CD4-positive, alpha-beta T cell treated with Interleukin-6 at 100 ng/mL for 8 hours (primary cell): ENCODE measurements around the gene MAST3.

ENCODE experiments used
- DNase-seq: peaks from one replicate; pipeline ENCODE4 v3.0.0-alpha.2; 2020; ENCODE audit warnings: mixed read lengths, low spot score

Gene MAST3

DNA sequence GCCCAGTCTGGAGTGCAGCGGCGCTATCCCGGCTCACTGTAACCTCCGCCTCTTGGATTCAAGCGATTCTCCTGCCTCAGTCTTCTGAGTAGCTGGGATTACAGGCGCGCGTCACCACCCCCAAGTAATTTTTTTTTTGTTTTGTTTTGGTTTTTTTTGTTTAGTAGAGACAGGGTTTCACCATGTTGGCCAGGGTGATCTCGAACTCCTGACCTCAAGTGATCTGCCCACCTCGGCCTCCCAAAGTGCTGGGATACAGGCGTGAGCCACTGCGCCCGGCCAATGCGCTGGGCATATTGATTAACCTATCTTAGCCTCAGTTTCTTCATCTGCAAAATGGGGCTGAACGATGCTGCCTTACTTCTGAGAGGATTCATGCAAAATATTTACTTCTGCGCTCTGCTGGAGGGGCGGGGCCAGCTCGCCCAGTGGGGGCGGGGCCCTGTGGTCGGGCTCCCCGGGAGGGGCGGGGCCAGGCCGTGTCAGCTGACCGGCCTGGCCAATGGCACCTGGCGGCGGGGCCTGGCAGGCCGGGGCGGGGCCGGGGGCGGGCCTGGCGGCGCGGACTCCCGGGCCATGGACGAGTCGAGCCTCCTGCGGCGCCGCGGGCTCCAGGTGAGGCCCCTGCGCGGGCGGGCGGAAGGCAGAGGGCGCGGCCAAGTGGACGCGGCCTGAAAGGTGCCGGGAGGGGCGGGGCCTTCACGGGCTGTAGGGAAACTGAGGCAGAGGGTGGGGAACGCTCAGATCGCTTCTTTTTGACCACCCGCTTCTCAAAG lies at the start of gene MAST3:
MAST3 (plus strand) TSS at position 562 of the 776 bp plus-strand sequence; CDS start at position 577, 15 bp downstream.
- peak; percentile 94 for DNase-seq

DNA sequence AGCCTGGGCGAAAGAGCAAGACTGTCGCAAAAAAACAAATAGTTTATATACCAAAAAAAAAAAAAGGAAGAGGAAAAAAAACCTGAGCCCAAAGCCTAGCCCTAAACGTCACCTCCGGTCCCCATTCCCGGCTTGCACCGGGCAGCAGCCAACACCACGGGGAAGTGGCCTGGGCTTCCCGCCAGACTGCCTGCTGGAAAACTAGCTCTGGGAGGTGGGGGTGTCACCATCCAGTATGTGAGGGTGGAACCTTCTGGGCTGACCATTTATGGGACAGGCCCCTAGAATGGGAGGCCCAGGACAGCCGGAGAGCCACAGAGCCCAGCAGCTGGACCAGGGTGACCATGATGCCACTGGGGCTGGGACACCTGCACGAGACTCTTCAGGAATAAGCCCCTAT lies 48.2 kb upstream of the MAST3 start:
- no peak for DNase-seq

DNA sequence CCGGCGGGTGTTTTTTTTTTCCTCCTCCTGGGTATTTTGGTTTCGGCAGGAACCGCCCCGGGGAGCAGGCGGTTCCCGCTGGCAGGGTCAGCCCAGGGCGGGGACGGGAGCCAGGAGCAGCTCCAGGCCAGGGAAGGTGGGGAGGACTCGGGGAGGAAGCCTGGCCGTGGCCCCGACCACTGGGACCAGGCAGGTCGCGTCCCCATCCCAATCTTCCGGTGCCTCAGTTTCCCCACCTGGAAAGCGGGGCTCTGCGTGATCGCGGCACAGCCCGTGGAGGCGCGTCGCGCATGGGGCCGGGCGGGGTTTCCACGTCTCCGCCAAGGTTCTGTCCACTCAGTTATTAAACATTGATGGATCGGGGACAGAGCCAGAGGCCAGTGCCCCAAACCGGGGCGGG lies 45.7 kb upstream of the MAST3 start:
- DNase-seq = no peak

DNA sequence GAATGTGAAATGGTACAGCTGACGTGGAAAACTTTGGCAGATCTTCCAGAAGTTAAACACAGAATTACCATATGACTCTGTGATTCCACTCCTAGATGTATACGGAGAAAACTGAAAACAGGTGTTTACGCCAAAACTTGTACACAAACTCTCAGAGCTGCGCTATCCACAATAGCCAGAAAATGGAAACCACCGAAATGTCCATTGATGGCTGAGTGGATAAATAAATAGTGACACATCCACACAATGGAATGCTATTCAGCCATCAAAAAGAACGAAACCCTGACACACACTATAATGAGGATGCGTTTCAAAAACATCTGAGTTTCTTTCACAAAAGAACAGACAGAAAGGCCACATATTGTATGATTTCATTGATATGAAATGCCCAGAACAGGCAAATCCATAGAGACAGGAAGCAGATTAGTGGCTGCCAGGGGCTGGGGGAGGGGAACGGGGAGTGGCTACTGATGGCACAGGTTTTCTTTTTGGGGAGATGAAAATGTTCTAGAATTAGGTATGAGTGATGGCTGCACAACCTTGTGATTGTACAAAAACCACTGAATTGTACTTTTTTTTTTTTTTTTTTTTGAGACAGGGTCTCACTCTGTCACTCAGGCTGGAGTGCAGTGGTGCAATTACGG lies 43.9 kb upstream of the MAST3 start:
- DNase-seq = no peak

DNA sequence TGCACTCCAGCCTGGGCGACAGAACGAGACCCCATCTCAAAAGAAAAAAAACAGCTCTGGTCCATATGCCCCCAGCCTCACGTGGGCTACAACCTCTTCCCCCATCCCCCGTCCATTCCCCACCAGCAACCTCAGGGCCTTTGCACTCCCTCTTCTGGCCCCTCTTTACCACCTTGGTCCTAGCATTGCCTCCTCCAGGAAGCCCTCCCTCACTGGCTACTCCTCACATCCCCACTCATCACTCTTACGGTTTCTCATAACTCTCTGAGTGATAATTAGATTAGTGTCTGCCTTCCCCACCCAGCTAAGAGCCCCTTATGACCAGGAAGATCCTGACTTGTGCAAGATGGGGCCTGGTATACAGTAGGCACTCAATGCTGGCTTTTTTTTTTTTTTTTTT lies 41.6 kb upstream of the MAST3 start:
- no peak for DNase-seq

GRCh38 chr19:18057557-18057956 lies 40.0 kb upstream of the MAST3 start:
- DNase-seq = no peak

- DNase-seq = peak; percentile 84
Measured at GRCh38 chr19:18058208-18059009, 39.2 kb upstream of the MAST3 start.

GRCh38 chr19:18059297-18059696 lies 38.3 kb upstream of the MAST3 start:
- no peak for DNase-seq

DNA sequence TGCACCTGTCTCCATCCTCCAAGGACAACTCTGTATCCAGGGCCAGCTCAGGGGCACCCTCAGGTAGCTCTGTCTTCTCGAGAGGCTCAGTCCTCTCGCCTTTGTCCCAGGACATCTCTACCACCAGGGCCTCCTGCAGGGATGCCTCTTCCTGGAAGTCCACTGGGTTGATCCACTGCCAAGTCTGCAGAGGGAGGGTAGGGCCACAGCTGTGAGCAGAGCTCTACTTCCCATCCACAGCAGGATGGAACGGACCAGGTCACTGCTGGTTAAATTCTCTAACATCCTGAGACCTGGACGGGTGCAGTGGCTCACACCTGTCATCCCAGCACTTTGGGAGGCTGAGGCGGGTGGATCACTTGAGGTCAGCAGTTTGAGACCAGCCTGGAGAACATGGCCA lies 37.7 kb upstream of the MAST3 start:
- DNase-seq = no peak

DNA sequence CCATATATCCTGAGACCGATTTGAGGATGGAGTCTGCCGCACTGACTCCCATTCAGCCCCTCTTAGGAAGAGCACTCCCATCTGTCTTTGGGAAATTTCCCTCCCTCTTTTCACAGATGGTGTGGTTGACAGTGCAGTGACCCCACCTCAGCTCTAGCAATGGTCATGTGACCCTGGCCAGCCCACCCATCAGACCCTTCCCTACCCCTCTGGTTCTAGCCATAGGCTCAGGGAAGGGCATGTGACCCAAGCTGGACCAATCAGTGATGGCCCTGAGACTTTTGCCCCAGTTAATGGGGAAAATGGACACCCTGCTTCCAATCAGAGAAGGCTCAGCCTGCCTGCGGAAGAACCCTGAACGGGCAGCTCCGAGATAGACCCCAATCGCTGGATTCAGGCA lies 37.1 kb upstream of the MAST3 start:
- DNase-seq = no peak

GRCh38 chr19:18062028-18062427 lies 35.5 kb upstream of the MAST3 start:
- no peak for DNase-seq

DNA sequence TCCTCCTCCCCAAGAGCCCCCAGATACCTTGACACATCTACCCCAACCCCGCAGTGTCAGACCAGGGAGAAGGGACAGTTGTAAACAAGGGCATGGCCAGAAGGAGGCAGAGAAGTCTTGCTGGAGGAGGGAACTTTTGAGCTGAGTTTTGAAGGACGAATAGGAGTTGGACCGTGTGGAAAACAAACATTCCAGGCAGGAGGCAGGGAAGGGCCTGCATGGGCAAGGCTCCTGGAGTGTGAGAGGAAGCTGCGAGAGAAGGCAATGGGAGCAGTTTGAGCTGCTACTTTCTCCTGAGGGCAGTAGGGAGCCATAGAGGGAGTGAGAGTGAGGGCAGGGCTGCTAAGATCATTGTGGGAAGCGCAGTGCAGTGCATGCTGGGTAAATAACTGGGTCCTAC lies 34.1 kb upstream of the MAST3 start:
- peak; percentile 32 for DNase-seq

- no peak for DNase-seq
Measured at GRCh38 chr19:18065173-18065495, 32.4 kb upstream of the MAST3 start.

GRCh38 chr19:18068395-18068794 lies 29.2 kb upstream of the MAST3 start:
- DNase-seq = no peak

GRCh38 chr19:18069383-18069782 lies 28.2 kb upstream of the MAST3 start:
- DNase-seq = no peak

DNA sequence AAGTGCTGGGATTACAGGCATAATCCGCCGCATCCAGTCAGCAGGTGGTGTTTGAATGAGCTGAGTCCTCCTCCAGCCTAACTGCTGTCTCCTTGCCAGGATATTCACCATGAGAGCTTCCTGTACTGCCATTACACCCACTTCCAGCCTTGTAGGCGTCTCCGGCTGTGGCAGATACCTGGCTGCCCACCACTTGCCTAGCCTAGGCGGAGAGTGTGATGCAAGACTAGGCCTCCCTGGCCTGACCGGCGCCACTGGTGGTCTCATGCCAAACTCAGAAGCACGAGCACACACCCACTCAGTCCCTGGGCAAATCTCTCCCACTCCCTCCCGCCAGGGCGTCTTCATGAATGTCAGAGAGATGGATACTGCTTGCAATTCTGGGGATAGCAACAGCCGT lies 27.4 kb upstream of the MAST3 start:
- no peak for DNase-seq

DNA sequence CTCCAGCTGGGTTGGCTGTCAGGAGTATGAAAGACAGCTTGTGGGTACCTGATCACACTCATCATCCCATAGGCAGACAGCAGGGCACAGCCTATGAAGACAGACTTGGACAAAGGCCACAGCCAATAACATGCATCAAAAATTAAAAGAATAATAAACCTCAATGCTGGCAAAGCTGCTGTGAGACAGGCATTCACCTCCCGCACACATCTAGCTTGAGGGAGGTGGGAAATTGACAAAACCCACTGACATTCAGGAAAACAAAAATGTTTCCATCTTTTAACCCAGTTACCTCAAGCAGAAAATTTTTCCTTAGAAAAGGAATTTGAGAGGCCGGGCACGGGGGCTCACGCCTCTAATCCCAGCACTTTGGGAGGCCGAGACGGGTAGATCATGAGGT lies 25.2 kb upstream of the MAST3 start:
- DNase-seq = no peak

GRCh38 chr19:18073197-18073596 lies 24.4 kb upstream of the MAST3 start:
- DNase-seq = peak; percentile 17

DNA sequence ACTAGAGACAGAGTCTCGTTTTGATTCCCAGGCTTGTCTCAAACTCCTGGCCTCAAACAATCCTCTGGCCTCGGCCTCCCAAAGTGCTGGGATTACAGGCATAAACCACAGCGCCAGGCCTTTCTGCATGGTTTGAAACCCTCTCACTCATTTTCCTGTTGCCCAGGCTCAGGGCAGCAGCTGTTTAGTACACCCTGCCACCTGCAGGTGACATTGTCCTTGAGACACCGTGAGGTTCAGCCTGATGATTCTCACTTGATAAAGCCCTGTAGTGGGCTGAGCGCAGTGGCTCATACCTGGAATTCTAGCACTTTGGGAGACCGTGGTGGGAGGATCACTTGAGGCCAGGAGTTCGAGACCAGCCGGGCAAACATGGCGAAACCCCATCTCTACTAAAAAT lies 23.4 kb upstream of the MAST3 start:
- DNase-seq = no peak

DNA sequence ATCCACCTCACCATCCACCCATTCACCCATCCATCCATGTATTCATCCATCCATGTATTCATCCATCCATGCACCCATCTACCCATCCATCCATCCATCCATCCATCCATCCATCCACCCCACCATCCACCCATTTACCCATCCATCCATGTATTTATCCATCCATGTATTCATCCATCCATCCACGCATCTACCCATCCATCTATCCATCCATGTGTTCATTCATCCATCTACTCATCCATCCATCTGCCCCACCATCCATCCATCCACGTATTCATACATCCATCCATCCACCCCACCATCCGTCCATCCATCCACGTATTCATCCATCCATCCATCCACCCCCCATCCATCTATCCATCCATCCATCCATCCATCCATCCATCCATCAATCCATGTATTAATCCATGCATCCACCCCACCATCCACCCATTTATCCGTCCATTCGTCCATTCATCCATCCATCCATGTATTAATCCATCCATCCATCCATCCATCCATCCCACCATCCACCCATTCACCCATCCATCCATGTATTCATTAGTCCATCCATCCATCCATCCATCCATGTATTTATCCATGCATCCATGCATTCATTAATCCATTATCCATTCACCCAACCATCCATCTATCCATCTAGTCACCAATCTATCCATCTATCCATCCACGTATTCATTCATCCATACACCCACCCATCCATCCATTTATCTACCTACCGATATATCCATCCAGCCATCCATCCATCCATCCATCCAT lies 13.5 kb upstream of the MAST3 start:
- no peak for DNase-seq

- DNase-seq = no peak
Measured at GRCh38 chr19:18085702-18086457, 11.7 kb upstream of the MAST3 start.
